ENCODE data around the gene GSTT2. TPM values are rescaled to one million over a fixed set of nuclear protein-coding genes. Genes with fewer than 3 reads are reported as not detected.

GSTT2 gene
- total and polyA plus RNA-seq, 7 donors: 1.1 to 1.2 TPM; not detected in 5

GRCh38 chr22:24008381-24009226 lies 28.7 kb downstream of the GSTT2 start:
- H3K9me3 ChIP-seq: no peaks in the 10 kb centered on the region
- H3K36me3 ChIP-seq: no peaks in the 10 kb centered on the region
- DNase-seq: no peak
- TF ChIP-seq POLR2AphosphoS5 (IDR thresholded peaks at IDR 0.05) (no peak), POLR2A (IDR thresholded peaks at IDR 0.05) (no peak), CTCF (IDR thresholded peaks at IDR 0.05) (no peak), EP300 (IDR thresholded peaks at IDR 0.05) (no peak)
- H3K27me3 ChIP-seq: no peaks in the 10 kb centered on the region
- intact Hi-C loops (cut with DNase I): no loop called here
- H3K4me1 ChIP-seq: peaks cover 0 to 27% (median 20%) of the 10 kb centered on the region in 4 donors
- no peak overlapping the region for H3K4me3 ChIP-seq
- 78 to 85% methylated on average over 6 of the region's 6 CpGs for WGBS, 2 donors
- no peak overlapping the region for H3K27ac ChIP-seq

- TF ChIP-seq POLR2AphosphoS5 (IDR thresholded peaks at IDR 0.05) (no peak), CTCF (IDR thresholded peaks at IDR 0.05) (no peak), POLR2A (IDR thresholded peaks at IDR 0.05) (no peak), EP300 (IDR thresholded peaks at IDR 0.05) (no peak)
- WGBS, 2 donors: 84 to 89% methylated on average over 7 of the region's 7 CpGs
- Histone ChIP-seq H3K27ac (no peak overlapping the region), H3K4me1 (peaks cover 0 to 27% (median 20%) of the 10 kb centered on the region in 4 donors), H3K36me3 (no peaks in the 10 kb centered on the region), H3K4me3 (no peak overlapping the region), H3K27me3 (no peaks in the 10 kb centered on the region), H3K9me3 (no peaks in the 10 kb centered on the region)
- intact Hi-C loops (cut with DNase I): loop anchor here (5.0 kb wide), 1 partner anchor 153 kb away; no protein-coding TSS in a partner anchor
- DNase-seq: no peak
Observed at GRCh38 chr22:24009227-24010017, 29.5 kb downstream of the GSTT2 start.

GRCh38 chr22:24010018-24010391 lies 30.1 kb downstream of the GSTT2 start:
- Histone ChIP-seq H3K4me1 (peaks cover 0 to 27% (median 19%) of the 10 kb centered on the region in 4 donors), H3K27ac (no peak overlapping the region), H3K27me3 (no peaks in the 10 kb centered on the region), H3K36me3 (no peaks in the 10 kb centered on the region), H3K4me3 (no peak overlapping the region), H3K9me3 (no peaks in the 10 kb centered on the region)
- DNase-seq: no peak
- 95% methylated on average over 2 of the region's 2 CpGs for WGBS, 2 donors
- no peak for TF ChIP-seq CTCF (IDR thresholded peaks at IDR 0.05)
- TF ChIP-seq POLR2A (IDR thresholded peaks at IDR 0.05): no peak
- no peak for TF ChIP-seq POLR2AphosphoS5 (IDR thresholded peaks at IDR 0.05)
- no peak for TF ChIP-seq EP300 (IDR thresholded peaks at IDR 0.05)
- intact Hi-C loops (cut with DNase I): loop anchor here (5.0 kb wide), 1 partner anchor 152 kb away; no protein-coding TSS in a partner anchor

- no peak for TF ChIP-seq EP300 (IDR thresholded peaks at IDR 0.05)
- no peak for TF ChIP-seq CTCF (IDR thresholded peaks at IDR 0.05)
- no peak for TF ChIP-seq POLR2AphosphoS5 (IDR thresholded peaks at IDR 0.05)
- no peak for TF ChIP-seq POLR2A (IDR thresholded peaks at IDR 0.05)
- peaks cover 0 to 20% (median 15%) of the 10 kb centered on the region in 4 donors for H3K4me1 ChIP-seq
Observed at GRCh38 chr22:24011735-24012068, 31.8 kb downstream of the GSTT2 start.

More at GRCh38 chr22:24011735-24012068, 31.8 kb downstream of the GSTT2 start:
- intact Hi-C loops (cut with DNase I): loop anchor here (5.0 kb wide), 1 partner anchor 151 kb away; no protein-coding TSS in a partner anchor
- Histone ChIP-seq H3K4me3 (peak overlapping the region; percentile 58 to 98 (median 74)), H3K9me3 (no peaks in the 10 kb centered on the region), H3K36me3 (no peaks in the 10 kb centered on the region), H3K27ac (peak overlapping the region; percentile 78 to 89 (median 82)), H3K27me3 (no peaks in the 10 kb centered on the region)
- 0 to 1% methylated on average over 10 of the region's 10 CpGs for WGBS, 2 donors
- DNase-seq: no peak
